Nephron (organoid): ENCODE results near the gene TTLL13.
"Not testable (repeated sequence)": the region's sequence is repeated elsewhere in the genome, so short reads cannot be mapped to it uniquely, and the experiment has no call there.

ENCODE experiments used
- H3K27ac Mint-ChIP-seq, 3 experiments: 2 replicates each; pipeline ENCODE4 v1.8.0; 2020; ENCODE audit warnings: mixed read lengths in 3 of 3, mild to moderate bottlenecking in 2 of 3, moderate library complexity in 1 of 3
- H3K27me3 Mint-ChIP-seq: 2 replicates; pipeline ENCODE4 v1.8.0; 2021; ENCODE audit warnings: low read depth, mild to moderate bottlenecking, moderate library complexity, mixed read lengths
- H3K36me3 Mint-ChIP-seq: 2 replicates; pipeline ENCODE4 v1.8.0; 2020; ENCODE audit warnings: low read depth, mixed read lengths
- H3K4me1 Mint-ChIP-seq: 2 replicates; pipeline ENCODE4 v1.8.0; 2020; ENCODE audit warnings: mixed read lengths
- H3K4me3 Mint-ChIP-seq, 3 experiments: 2 replicates each; pipeline ENCODE4 v1.8.0; 2020; ENCODE audit warnings: mild to moderate bottlenecking in 3 of 3, mixed read lengths in 3 of 3, moderate library complexity in 2 of 3
- H3K9me3 Mint-ChIP-seq: 2 replicates; pipeline ENCODE4 v1.8.0; 2020; ENCODE audit warnings: mixed read lengths
- TF ChIP-seq, protein P1 (sequence below), 3 experiments: fragments of 200-600 bp; sonication (generic); IDR thresholded peaks; one replicate each; pipeline ENCODE4 v1.5.0; 2021; ENCODE audit warnings: antibody characterized with exemption in 3 of 3; ENCODE audit not compliant: unreplicated experiment in 3 of 3

The TTLL13 gene

DNA sequence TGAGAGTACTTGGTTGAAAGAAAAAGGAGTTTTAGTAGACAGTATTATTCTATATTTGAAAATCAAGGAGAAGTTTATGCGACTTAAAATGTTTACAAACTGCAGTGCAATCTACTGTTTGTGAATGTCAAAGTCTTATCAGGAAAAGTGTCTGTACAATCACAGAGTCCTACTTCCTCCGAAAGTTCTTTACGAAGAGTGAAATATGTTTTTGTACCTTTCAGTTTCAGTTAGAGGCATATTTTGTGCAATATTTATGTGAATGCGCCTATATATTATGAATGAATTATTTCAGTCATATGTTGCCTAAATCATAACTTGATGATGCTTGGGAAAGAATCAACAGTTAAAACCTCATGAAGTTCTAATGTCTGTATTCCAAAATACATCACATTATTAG lies 47.7 kb downstream of the TTLL13 start:
- TF ChIP-seq, protein P1, sequence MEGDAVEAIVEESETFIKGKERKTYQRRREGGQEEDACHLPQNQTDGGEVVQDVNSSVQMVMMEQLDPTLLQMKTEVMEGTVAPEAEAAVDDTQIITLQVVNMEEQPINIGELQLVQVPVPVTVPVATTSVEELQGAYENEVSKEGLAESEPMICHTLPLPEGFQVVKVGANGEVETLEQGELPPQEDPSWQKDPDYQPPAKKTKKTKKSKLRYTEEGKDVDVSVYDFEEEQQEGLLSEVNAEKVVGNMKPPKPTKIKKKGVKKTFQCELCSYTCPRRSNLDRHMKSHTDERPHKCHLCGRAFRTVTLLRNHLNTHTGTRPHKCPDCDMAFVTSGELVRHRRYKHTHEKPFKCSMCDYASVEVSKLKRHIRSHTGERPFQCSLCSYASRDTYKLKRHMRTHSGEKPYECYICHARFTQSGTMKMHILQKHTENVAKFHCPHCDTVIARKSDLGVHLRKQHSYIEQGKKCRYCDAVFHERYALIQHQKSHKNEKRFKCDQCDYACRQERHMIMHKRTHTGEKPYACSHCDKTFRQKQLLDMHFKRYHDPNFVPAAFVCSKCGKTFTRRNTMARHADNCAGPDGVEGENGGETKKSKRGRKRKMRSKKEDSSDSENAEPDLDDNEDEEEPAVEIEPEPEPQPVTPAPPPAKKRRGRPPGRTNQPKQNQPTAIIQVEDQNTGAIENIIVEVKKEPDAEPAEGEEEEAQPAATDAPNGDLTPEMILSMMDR (IDR thresholded peaks at IDR 0.05; ENCODE audit: unreplicated experiment in 3 of 3) = no peak
- H3K36me3 Mint-ChIP-seq = no peaks in the 10 kb centered on the region
- no peak overlapping the region for H3K4me3 Mint-ChIP-seq
- H3K4me1 Mint-ChIP-seq = peaks cover 8% of the 10 kb centered on the region
- no peaks in the 10 kb centered on the region for H3K9me3 Mint-ChIP-seq
- H3K27me3 Mint-ChIP-seq = peaks cover 9% of the 10 kb centered on the region
- H3K27ac Mint-ChIP-seq = no peak overlapping the region

DNA sequence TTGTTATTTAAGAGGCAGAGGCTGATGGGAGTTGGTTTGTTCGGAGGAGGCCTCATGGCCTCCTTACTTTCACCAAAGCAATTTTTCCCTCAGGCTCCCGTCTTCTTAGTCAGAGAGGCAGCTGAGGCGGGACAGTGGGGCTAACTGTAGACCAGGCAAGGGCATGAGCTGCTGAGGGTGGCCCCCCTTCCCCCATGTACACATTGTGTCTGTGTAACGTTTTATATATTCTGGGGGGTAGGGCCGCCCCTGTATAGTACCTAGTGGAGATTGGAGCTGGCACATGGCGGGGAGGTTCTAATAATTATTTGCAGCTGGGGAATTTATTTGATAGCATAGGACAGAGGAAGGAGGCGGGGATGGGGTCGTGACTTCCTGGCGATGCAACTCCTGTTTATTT lies 51.2 kb downstream of the TTLL13 start:
- Mint-ChIP-seq H3K9me3 (no peaks in the 10 kb centered on the region), H3K36me3 (no peaks in the 10 kb centered on the region), H3K27ac (peak overlapping the region in 1 of 3 experiments; percentile 48), H3K27me3 (no peaks in the 10 kb centered on the region), H3K4me1 (peaks cover 4% of the 10 kb centered on the region), H3K4me3 (no peak overlapping the region)
- TF ChIP-seq, protein P1 (IDR thresholded peaks at IDR 0.05; ENCODE audit: unreplicated experiment in 3 of 3) = no peak

DNA sequence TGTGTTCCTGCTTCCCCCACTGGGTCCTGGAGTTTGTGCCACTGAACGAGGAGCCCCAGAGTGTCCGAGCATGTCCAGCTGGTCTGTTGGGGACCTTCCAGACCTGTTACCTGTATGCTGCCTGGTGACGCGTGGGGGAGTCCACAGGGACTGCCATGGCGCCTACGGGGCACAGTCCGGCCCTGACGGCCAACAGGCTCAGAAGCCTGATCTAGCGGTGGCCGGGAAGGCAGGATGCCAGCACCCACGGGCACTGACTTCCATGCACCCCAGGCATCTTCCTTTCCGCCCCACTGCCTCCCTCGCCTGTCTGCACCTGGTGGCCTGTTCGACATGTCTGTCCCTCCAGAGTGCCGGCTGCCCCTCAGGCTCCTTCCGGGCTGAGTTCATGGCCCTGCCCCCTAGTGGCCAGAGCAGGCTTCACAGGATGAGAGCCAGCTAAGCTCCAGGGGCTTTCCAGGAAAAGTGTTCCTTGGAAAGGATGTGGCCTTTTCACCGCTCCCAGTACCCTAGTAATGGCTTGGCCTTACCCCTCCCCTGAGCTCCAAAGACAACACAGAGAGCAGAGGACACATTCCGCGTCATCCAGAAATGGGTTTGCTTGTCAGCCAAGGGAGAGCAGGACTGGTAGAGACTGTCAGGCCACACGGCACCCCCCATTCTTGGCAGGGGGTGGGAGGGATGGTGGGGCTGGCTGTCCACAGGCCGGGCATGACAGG lies 51.8 kb downstream of the TTLL13 start:
- Mint-ChIP-seq H3K27ac (peak overlapping the region in 1 of 3 experiments; percentile 38), H3K36me3 (no peaks in the 10 kb centered on the region), H3K4me1 (peaks cover 6% of the 10 kb centered on the region), H3K27me3 (no peaks in the 10 kb centered on the region), H3K4me3 (no peak overlapping the region), H3K9me3 (no peaks in the 10 kb centered on the region)
- TF ChIP-seq, protein P1 (IDR thresholded peaks at IDR 0.05; ENCODE audit: unreplicated experiment in 3 of 3) = peak; percentile 65 to 69 (median 67)

DNA sequence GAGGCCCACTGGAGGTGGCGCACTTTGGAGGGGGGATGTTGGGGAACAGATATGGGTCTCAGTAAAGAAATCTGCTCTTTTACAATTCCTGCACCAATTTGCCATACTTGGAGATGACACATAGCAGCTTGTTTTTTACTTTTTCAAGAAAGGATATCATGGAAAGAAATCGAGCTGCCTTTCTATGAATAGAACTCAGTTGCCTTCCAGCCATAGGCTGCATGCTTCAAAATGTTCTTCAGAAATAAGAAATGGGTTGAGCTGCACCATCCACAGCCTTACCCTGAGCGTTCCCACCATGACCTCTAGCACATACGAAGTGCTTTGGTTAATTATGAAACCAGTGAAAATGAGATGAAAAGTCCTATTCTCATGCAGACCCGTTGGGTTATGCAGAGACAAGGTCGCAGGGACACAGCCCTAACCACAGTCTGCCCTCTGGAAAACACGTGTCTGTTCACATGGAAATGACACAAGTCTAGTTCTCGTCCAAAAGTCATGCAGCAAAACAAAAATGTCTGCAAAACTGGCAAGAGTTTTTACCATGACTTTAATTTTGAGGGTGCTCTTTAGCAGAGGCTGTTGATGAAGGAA lies 52.4 kb downstream of the TTLL13 start:
- H3K9me3 Mint-ChIP-seq = no peaks in the 10 kb centered on the region
- TF ChIP-seq, protein P1 (IDR thresholded peaks at IDR 0.05; ENCODE audit: unreplicated experiment in 3 of 3) = no peak
- no peaks in the 10 kb centered on the region for H3K36me3 Mint-ChIP-seq
- peaks cover 13% of the 10 kb centered on the region for H3K4me1 Mint-ChIP-seq
- H3K4me3 Mint-ChIP-seq = no peak overlapping the region
- H3K27ac Mint-ChIP-seq = peak overlapping the region in 1 of 3 experiments; percentile 68
- no peaks in the 10 kb centered on the region for H3K27me3 Mint-ChIP-seq

DNA sequence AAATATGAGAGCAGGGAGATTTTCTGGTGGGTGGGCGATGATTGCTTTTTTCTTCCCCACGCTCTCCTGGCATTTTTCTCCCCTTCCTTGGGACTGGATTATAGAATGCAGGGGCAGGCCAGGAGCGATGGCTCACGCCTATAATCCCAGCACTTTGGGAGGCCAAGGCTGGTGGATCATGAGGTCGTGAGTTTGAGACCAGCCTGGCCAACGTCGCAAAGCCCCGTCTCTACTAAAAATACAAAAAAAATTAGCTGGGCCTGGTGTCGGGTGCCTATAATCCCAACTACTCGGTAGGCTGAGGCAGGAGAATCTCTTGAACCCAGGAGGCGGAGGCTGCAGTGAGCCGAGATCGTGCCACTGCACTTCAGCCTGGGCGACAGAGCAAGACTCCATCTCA lies 56.0 kb downstream of the TTLL13 start:
- H3K27ac Mint-ChIP-seq = peak overlapping the region; percentile 16 to 81 (median 21)
- H3K4me3 Mint-ChIP-seq, H3K9me3 Mint-ChIP-seq, H3K27me3 Mint-ChIP-seq, H3K36me3 Mint-ChIP-seq: not testable (repeated sequence)
- peaks cover 17% of the 10 kb centered on the region for H3K4me1 Mint-ChIP-seq

DNA sequence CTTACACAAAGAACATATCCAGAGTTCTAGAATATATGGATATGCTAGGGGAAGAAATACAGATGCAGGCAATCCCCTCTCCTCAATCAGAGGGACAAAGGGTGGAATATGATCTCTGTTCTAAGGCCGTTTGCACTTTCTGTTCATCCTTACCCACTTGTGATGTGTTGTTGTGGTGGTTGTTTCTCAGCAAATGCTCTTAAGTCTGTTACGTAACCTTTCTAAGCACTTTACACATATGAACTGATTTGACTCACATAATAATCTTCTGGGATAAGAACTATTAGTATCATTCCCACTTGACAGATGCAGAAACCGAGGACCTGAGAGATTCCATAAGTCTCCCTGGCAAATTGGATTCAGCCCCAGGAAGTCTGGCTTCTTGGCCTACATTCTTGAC lies 56.6 kb downstream of the TTLL13 start:
- no peaks in the 10 kb centered on the region for H3K36me3 Mint-ChIP-seq
- peaks cover 17% of the 10 kb centered on the region for H3K4me1 Mint-ChIP-seq
- no peaks in the 10 kb centered on the region for H3K9me3 Mint-ChIP-seq
- H3K27me3 Mint-ChIP-seq = no peaks in the 10 kb centered on the region
- H3K27ac Mint-ChIP-seq = peak overlapping the region; percentile 63 to 81 (median 72)
- no peak overlapping the region for H3K4me3 Mint-ChIP-seq
- TF ChIP-seq, protein P1 (IDR thresholded peaks at IDR 0.05; ENCODE audit: unreplicated experiment in 3 of 3) = no peak
